HUES64 (cell line): ENCODE results near the gene JTB.

Experiments used
- H3K27ac ChIP-seq: 2 replicates; pipeline ENCODE4 v1.7.0; 2013; ENCODE audit warnings: low read depth, low read length, inconsistent platforms
- H3K27me3 ChIP-seq: 2 replicates; pipeline ENCODE4 v1.6.1; 2013; ENCODE audit warnings: mild to moderate bottlenecking, low read length; ENCODE audit not compliant: insufficient read depth
- H3K36me3 ChIP-seq: 2 replicates; pipeline ENCODE4 v1.6.1; 2013; ENCODE audit warnings: mild to moderate bottlenecking, low read length; ENCODE audit not compliant: insufficient read depth
- H3K4me1 ChIP-seq: 2 replicates; pipeline ENCODE4 v1.6.1; 2013; ENCODE audit warnings: mild to moderate bottlenecking, low read length, moderate library complexity; ENCODE audit not compliant: insufficient read depth
- H3K4me3 ChIP-seq: 2 replicates; pipeline ENCODE4 v1.5.1; 2013; ENCODE audit warnings: mild to moderate bottlenecking, low read length, moderate library complexity
- H3K9ac ChIP-seq: 2 replicates; pipeline ENCODE4 v1.6.1; 2013; ENCODE audit warnings: mild to moderate bottlenecking, low read depth, low read length
- H3K9me3 ChIP-seq: 2 replicates; pipeline ENCODE4 v1.6.1; 2013; ENCODE audit warnings: low read depth, low read length; ENCODE audit not compliant: insufficient read depth
- WGBS: fragments of 150-250, 120-280 bp; methylation state at CpG from one replicate; pipeline ENCODE4 v1.1.7; 2013; ENCODE audit warnings: missing lambda C conversion rate; 5-methylcytosine and 5-hydroxymethylcytosine counted together

Gene JTB

GRCh38 chr1:153929426-153929825, 48.0 kb downstream of the JTB start:
- Histone ChIP-seq H3K9ac (no peak overlapping the region), H3K9me3 (no peaks in the 10 kb centered on the region), H3K27me3 (no peaks in the 10 kb centered on the region), H3K27ac (no peak overlapping the region), H3K36me3 (peaks cover 36% of the 10 kb centered on the region), H3K4me3 (no peak overlapping the region), H3K4me1 (no peaks in the 10 kb centered on the region)
- 92% methylated on average over 5 of the region's 5 CpGs for WGBS

- Histone ChIP-seq H3K9ac (no peak overlapping the region), H3K9me3 (no peaks in the 10 kb centered on the region), H3K4me1 (no peaks in the 10 kb centered on the region), H3K36me3 (peaks cover 32% of the 10 kb centered on the region), H3K4me3 (no peak overlapping the region), H3K27me3 (no peaks in the 10 kb centered on the region), H3K27ac (no peak overlapping the region)
- 80% methylated on average over 4 of the region's 4 CpGs for WGBS
These were observed 48.6 kb downstream of the JTB start for GRCh38 chr1:153928791-153929341.

- H3K9ac ChIP-seq: no peak overlapping the region
- H3K9me3 ChIP-seq: no peaks in the 10 kb centered on the region
- H3K4me3 ChIP-seq: no peak overlapping the region
- no peaks in the 10 kb centered on the region for H3K27me3 ChIP-seq
- no peaks in the 10 kb centered on the region for H3K4me1 ChIP-seq
- WGBS: 88% methylated on average over 1 of the region's 1 CpG
- no peak overlapping the region for H3K27ac ChIP-seq
- H3K36me3 ChIP-seq: peaks cover 26% of the 10 kb centered on the region
These were observed 49.2 kb downstream of the JTB start for GRCh38 chr1:153928245-153928644.

DNA sequence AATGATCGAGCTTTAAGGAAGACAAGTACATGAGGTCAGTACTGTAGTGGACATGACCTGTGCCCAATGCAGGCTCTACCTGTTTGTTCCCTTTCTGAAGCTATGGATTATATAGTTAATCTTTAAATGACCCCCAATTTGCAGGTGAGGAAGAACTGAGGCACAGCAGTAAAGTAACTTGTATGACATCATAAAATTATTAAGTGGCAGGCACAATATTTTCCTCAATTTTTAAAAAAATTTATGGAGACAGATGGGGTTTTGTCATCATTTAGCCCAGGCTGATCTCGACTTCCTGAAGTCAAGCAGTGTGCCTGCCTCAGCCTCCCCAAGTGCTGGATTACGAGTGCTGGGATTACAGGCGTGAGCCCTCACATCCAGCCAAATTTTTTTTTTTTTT, 51.1 kb downstream of the JTB start:
- Histone ChIP-seq H3K27ac (no peak overlapping the region), H3K9me3 (no peaks in the 10 kb centered on the region), H3K4me3 (no peak overlapping the region), H3K27me3 (no peaks in the 10 kb centered on the region), H3K9ac (no peak overlapping the region), H3K4me1 (peaks cover 1% of the 10 kb centered on the region; the same call in 1 of the 2 replicates), H3K36me3 (peaks cover 12% of the 10 kb centered on the region; the same call in 1 of the 2 replicates)
- 94% methylated on average over 4 of the region's 4 CpGs for WGBS
